GM11168 (cell line): ENCODE results near the gene TSPAN15.
"Not testable (repeated sequence)": the region's sequence is repeated elsewhere in the genome, so short reads cannot be mapped to it uniquely, and the experiment has no call there.

Experiments used
- in situ Hi-C: fragments of 300-500 bp; cut with MboI; formaldehyde crosslinking; loops from one replicate; pipeline ENCODE4 v1.12.0; 2022; ENCODE audit warnings: low sequenced_read_pairs; ENCODE audit not compliant: unreplicated experiment

The TSPAN15 gene

GRCh38 chr10:69479240-69480067 lies 28.2 kb downstream of the TSPAN15 start:
- in situ Hi-C loops: no loop called here

GRCh38 chr10:69480068-69480412 lies 28.8 kb downstream of the TSPAN15 start:
- in situ Hi-C loops: no loop called here

GRCh38 chr10:69481305-69481704 lies 30.0 kb downstream of the TSPAN15 start:
- in situ Hi-C loops: no loop called here

GRCh38 chr10:69481811-69482524 lies 30.7 kb downstream of the TSPAN15 start:
- in situ Hi-C loops: no loop called here

- in situ Hi-C loops: no loop called here
These were observed 32.7 kb downstream of the TSPAN15 start for GRCh38 chr10:69483963-69484362.

- in situ Hi-C loops: no loop called here
These were observed 33.5 kb downstream of the TSPAN15 start for GRCh38 chr10:69484736-69485135.

- in situ Hi-C loops: no loop called here
These were observed 35.9 kb downstream of the TSPAN15 start for GRCh38 chr10:69486922-69487730.

- in situ Hi-C loops: not testable (repeated sequence)
These were observed 37.0 kb downstream of the TSPAN15 start for GRCh38 chr10:69488149-69488844.

GRCh38 chr10:69488856-69489255 lies 37.6 kb downstream of the TSPAN15 start:
- in situ Hi-C loops: not testable (repeated sequence)

GRCh38 chr10:69489506-69490090 lies 38.3 kb downstream of the TSPAN15 start:
- in situ Hi-C loops: no loop called here

- in situ Hi-C loops: no loop called here
These were observed 39.6 kb downstream of the TSPAN15 start for GRCh38 chr10:69490876-69491275.

- in situ Hi-C loops: no loop called here
These were observed 40.3 kb downstream of the TSPAN15 start for GRCh38 chr10:69491611-69492010.

- in situ Hi-C loops: no loop called here
These were observed 41.0 kb downstream of the TSPAN15 start for GRCh38 chr10:69492091-69492745.

- in situ Hi-C loops: no loop called here
These were observed 41.6 kb downstream of the TSPAN15 start for GRCh38 chr10:69492746-69493462.

GRCh38 chr10:69494626-69495558 lies 43.6 kb downstream of the TSPAN15 start:
- in situ Hi-C loops: no loop called here

GRCh38 chr10:69495666-69496065 lies 44.4 kb downstream of the TSPAN15 start:
- in situ Hi-C loops: no loop called here

GRCh38 chr10:69496352-69497230 lies 45.3 kb downstream of the TSPAN15 start:
- in situ Hi-C loops: no loop called here
